OCI-LY7 (cell line): Measurements from ENCODE around the gene GTPBP10. TPM values are rescaled to one million over a fixed set of nuclear protein-coding genes. Genes with fewer than 3 reads are reported as not detected.

ENCODE experiments used
- BruUV-seq: library from RNA; stranded (reverse); fragments of 400-500 nt; replicated peaks from 2 replicates; lab custom pipeline; 2021; lab: Mats Ljungman, UMichigan
- CTCF ChIA-PET: fragments of 300-600 bp; sonication (Branson Sonifier 250); formaldehyde crosslinking; loops from one replicate; lab custom pipeline; 2022; ENCODE audit warnings: antibody characterized with exemption; ENCODE audit not compliant: unreplicated experiment; lab: Charles Lee
- POLR2A ChIA-PET: fragments of 300-600 bp; sonication (Branson Sonifier 250); formaldehyde crosslinking; loops from one replicate; lab custom pipeline; 2022; ENCODE audit warnings: antibody characterized with exemption; lab: Charles Lee
- DNase-seq: peaks from one replicate; pipeline ENCODE4 v3.0.0-alpha.2; 2015; ENCODE audit warnings: low spot score
- H2AFZ ChIP-seq: fragments of 200-600 bp; sonication (generic), shearing (Covaris generic); 2 replicates; pipeline ENCODE4 v1.6.1; 2014; ENCODE audit warnings: mild to moderate bottlenecking, antibody characterized with exemption, low read length, moderate library complexity
- H3K27ac ChIP-seq: fragments of 200-600 bp; sonication (generic); 2 replicates; pipeline ENCODE4 v1.5.1; 2014; ENCODE audit warnings: mixed run types, low read depth, mild to moderate bottlenecking, moderate library complexity, low read length, inconsistent platforms; ENCODE audit not compliant: poor library complexity, severe bottlenecking
- H3K36me3 ChIP-seq: fragments of 200-600 bp; sonication (generic); 2 replicates; pipeline ENCODE4 v1.6.1; 2014; ENCODE audit warnings: mild to moderate bottlenecking, antibody characterized with exemption, low read length, moderate library complexity, mixed read lengths; ENCODE audit not compliant: insufficient read depth
- H3K4me1 ChIP-seq: fragments of 200-600 bp; sonication (generic); 2 replicates; pipeline ENCODE4 v1.5.1; 2014; ENCODE audit warnings: mild to moderate bottlenecking, low read length; ENCODE audit not compliant: insufficient read depth, poor library complexity, severe bottlenecking
- H3K4me2 ChIP-seq: fragments of 200-600 bp; sonication (generic); 2 replicates; pipeline ENCODE4 v1.6.1; 2014; ENCODE audit warnings: mild to moderate bottlenecking, low read length
- H3K4me3 ChIP-seq: fragments of 200-600 bp; sonication (generic); 2 replicates; pipeline ENCODE4 v1.5.1; 2014; ENCODE audit warnings: mild to moderate bottlenecking, low read depth, low read length; ENCODE audit not compliant: poor library complexity, severe bottlenecking
- H3K79me2 ChIP-seq: fragments of 200-600 bp; sonication (generic); 2 replicates; pipeline ENCODE4 v1.6.1; 2016; ENCODE audit warnings: low read depth, mild to moderate bottlenecking, low read length, moderate library complexity, mixed read lengths; ENCODE audit not compliant: insufficient read depth
- H3K9me2 ChIP-seq: fragments of 200-600 bp; sonication (generic); 2 replicates; pipeline ENCODE4 v1.6.1; 2016; ENCODE audit warnings: mild to moderate bottlenecking, low read length, mixed read lengths; ENCODE audit not compliant: insufficient read depth
- H3K9me3 ChIP-seq: fragments of 200-600 bp; sonication (generic); 2 replicates; pipeline ENCODE4 v1.6.1; 2014; ENCODE audit warnings: mild to moderate bottlenecking, mixed run types, low read length, mixed read lengths
- H4K20me1 ChIP-seq: fragments of 200-600 bp; sonication (generic); 2 replicates; pipeline ENCODE4 v1.6.1; 2014; ENCODE audit warnings: mild to moderate bottlenecking, antibody characterized with exemption, low read length, moderate library complexity, mixed read lengths; ENCODE audit not compliant: insufficient read depth
- CTCF ChIP-seq: fragments of 200-600 bp; sonication (generic); conservative IDR thresholded peaks from 2 replicates; pipeline ENCODE4 v1.5.1; 2014; ENCODE audit warnings: mild to moderate bottlenecking, antibody characterized with exemption, low read length, moderate library complexity, mixed read lengths
- EZH2phosphoT487 ChIP-seq: fragments of 200-600 bp; sonication (generic); IDR thresholded peaks from 2 replicates; pipeline ENCODE4 v1.6.1; 2018; ENCODE audit warnings: low read depth, borderline replicate concordance, mild to moderate bottlenecking, mixed run types, antibody characterized with exemption, low read length, moderate library complexity, mixed read lengths
- intact Hi-C: fragments of 100-400 bp; cut with micrococcal nuclease; formaldehyde crosslinking; loops from one replicate; pipeline ENCODE4 v1.10.0; 2022; ENCODE audit not compliant: unreplicated experiment
- total RNA-seq, 2 experiments: library from RNA; depleted of rRNA in 1 of 2; stranded (reverse); fragments of >200 nt in 1 of 2; shearing (Covaris generic) in 1 of 2; gene quantifications; 2 replicates each; pipeline ENCODE4 v1.2.3, GENCODE V29; 2014 to 2022

Gene GTPBP10
- total RNA-seq, 2 experiments from 2014 or later, result 16.5 to 38.8 TPM

- DNase-seq, result no peak
- H3K4me1 ChIP-seq, result peaks cover under 1% of the 10 kb centered on the region
- ChIA-PET CTCF (no interaction called here), POLR2A (interaction anchor here (0.6 to 1.9 kb wide), 2 partner anchors 64 to 673 kb away, joined by 4 read pairs; partner anchors contain the start of gene GTPBP10)
- no peak overlapping the region for H3K27ac ChIP-seq
- no peak overlapping the region for H2AFZ ChIP-seq
- H3K79me2 ChIP-seq, result peaks cover 3% of the 10 kb centered on the region; the same call in 1 of the 2 replicates
- peaks cover 74% of the 10 kb centered on the region for H3K36me3 ChIP-seq
- no peaks in the 10 kb centered on the region for H4K20me1 ChIP-seq
- no peak overlapping the region for H3K4me3 ChIP-seq
- no peak for TF ChIP-seq CTCF
- TF ChIP-seq EZH2phosphoT487, result no peak
- H3K9me2 ChIP-seq, result no peaks in the 10 kb centered on the region
- no peak overlapping the region for H3K4me2 ChIP-seq
- no peaks in the 10 kb centered on the region for H3K9me3 ChIP-seq
- BruUV-seq, result no TSS peak
- intact Hi-C loops, result loop anchor here (10.0 kb wide), 1 partner anchor 165 kb away; the partner anchor contains the start of gene CFAP69
Observed at GRCh38 chr7:90409667-90410066, 63.2 kb downstream of the GTPBP10 start.

GRCh38 chr7:90411510-90411909, 65.0 kb downstream of the GTPBP10 start:
- Histone ChIP-seq H4K20me1 (no peaks in the 10 kb centered on the region), H3K4me1 (no peaks in the 10 kb centered on the region), H3K9me2 (no peaks in the 10 kb centered on the region), H2AFZ (no peak overlapping the region), H3K9me3 (no peaks in the 10 kb centered on the region), H3K27ac (no peak overlapping the region), H3K79me2 (no peaks in the 10 kb centered on the region), H3K4me3 (no peak overlapping the region), H3K36me3 (peaks cover 63% of the 10 kb centered on the region), H3K4me2 (no peak overlapping the region)
- TF ChIP-seq CTCF, result no peak
- TF ChIP-seq EZH2phosphoT487, result no peak
- ChIA-PET POLR2A (interaction anchor here (0.7 to 1.0 kb wide), 2 partner anchors 9 to 267 kb away, joined by 3 to 4 read pairs; no protein-coding TSS in a partner anchor), CTCF (no interaction called here)
- no TSS peak for BruUV-seq
- intact Hi-C loops, result loop anchor here (10.0 kb wide), 1 partner anchor 167 kb away; the partner anchor contains the start of gene CFAP69
- no peak for DNase-seq

GRCh38 chr7:90412458-90413184, 66.1 kb downstream of the GTPBP10 start:
- no peaks in the 10 kb centered on the region for H4K20me1 ChIP-seq
- ChIA-PET POLR2A (no interaction called here), CTCF (no interaction called here)
- no peaks in the 10 kb centered on the region for H3K4me1 ChIP-seq
- intact Hi-C loops, result loop anchor here (10.0 kb wide), 1 partner anchor 168 kb away; the partner anchor contains the start of gene CFAP69
- H3K79me2 ChIP-seq, result no peaks in the 10 kb centered on the region
- H3K9me3 ChIP-seq, result no peaks in the 10 kb centered on the region
- no peak overlapping the region for H3K4me2 ChIP-seq
- TF ChIP-seq EZH2phosphoT487 (no peak), CTCF (peak; percentile 66)
- BruUV-seq, result no TSS peak
- H3K9me2 ChIP-seq, result no peaks in the 10 kb centered on the region
- H3K36me3 ChIP-seq, result peaks cover 55% of the 10 kb centered on the region
- peak; percentile 10 for DNase-seq
- H3K27ac ChIP-seq, result no peak overlapping the region
- no peak overlapping the region for H2AFZ ChIP-seq
- H3K4me3 ChIP-seq, result no peak overlapping the region
